IPS-15b (cell line): ENCODE data around the gene PCYOX1L.
"Not testable (repeated sequence)": the region's sequence is repeated elsewhere in the genome, so short reads cannot be mapped to it uniquely, and the experiment has no call there.

Experiments
- H3K27me3 ChIP-seq: one replicate; pipeline ENCODE4 v1.6.1; 2013; ENCODE audit warnings: low read length; ENCODE audit not compliant: control insufficient read depth, insufficient read depth
- H3K36me3 ChIP-seq: one replicate; pipeline ENCODE4 v1.6.1; 2013; ENCODE audit warnings: low read length; ENCODE audit not compliant: control insufficient read depth, insufficient read depth
- H3K4me1 ChIP-seq: one replicate; pipeline ENCODE4 v1.6.1; 2013; ENCODE audit warnings: mild to moderate bottlenecking, low read length; ENCODE audit not compliant: control insufficient read depth, insufficient read depth
- H3K4me3 ChIP-seq: one replicate; pipeline ENCODE4 v1.5.1; 2013; ENCODE audit warnings: low read depth, low read length
- H3K9ac ChIP-seq: one replicate; pipeline ENCODE4 v1.6.1; 2013; ENCODE audit warnings: low read depth, mild to moderate bottlenecking, low read length
- H3K9me3 ChIP-seq: one replicate; pipeline ENCODE4 v1.6.1; 2013; ENCODE audit warnings: mild to moderate bottlenecking, low read length; ENCODE audit not compliant: control insufficient read depth, insufficient read depth

Gene PCYOX1L

DNA sequence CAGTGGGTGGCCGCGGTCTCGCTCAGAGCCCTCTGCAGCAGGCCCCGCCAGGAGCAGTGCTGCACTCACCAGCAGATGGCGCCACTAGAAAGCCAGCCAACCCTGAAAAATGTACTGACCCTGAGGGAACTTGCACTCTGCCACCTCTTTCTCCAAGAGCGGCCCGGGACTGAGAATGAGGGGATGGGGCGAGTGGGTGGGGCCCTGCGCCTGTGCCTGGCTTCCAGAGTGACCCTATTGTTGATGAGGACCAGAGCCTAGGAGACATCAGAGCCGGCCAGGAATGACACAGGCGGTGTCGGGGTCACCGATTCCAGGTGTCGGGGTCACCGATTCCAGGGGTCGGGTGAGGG lies 24.1 kb downstream of the PCYOX1L start:
- Histone ChIP-seq H3K4me3 (no peak overlapping the region), H3K4me1 (peaks cover 5% of the 10 kb centered on the region), H3K27me3 (no peaks in the 10 kb centered on the region), H3K9me3 (no peaks in the 10 kb centered on the region), H3K9ac (no peak overlapping the region), H3K36me3 (no peaks in the 10 kb centered on the region)

DNA sequence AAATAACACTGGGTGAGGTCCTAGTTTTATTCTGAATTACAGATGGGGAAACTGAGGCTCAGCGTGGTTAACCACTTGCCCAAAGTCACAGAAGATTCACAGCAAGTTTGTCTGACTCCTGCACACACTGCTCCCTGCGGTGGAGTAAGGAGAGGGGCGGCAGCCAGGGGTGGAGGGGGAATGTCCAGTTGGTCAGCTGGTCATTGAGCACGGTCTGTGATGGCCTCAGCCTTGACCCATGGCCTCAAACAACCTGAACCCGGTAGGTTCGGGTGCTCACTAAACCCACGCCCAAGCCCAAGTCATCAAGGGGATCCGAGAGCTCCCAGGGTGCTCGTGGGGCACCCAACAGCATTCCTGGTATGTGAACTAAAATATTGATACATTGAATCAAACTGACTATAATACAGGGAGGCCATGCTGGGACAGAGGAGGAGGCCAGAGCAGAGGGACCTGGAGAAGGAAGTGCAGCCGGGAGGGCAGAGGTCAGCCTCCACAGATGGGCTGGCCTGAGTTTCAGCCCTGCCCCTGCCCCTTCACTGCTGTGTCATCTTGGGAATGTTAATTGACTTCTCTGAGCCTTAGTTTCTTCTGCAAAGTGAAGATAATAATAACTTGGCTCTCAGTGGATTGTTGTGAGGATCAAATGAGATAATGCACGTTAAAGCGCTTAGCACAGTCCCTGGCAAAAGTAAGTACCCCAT lies 24.8 kb downstream of the PCYOX1L start:
- Histone ChIP-seq H3K36me3 (no peaks in the 10 kb centered on the region), H3K9me3 (no peaks in the 10 kb centered on the region), H3K27me3 (no peaks in the 10 kb centered on the region), H3K9ac (no peak overlapping the region), H3K4me1 (peaks cover 5% of the 10 kb centered on the region), H3K4me3 (no peak overlapping the region)

GRCh38 chr5:149383399-149383798 lies 25.6 kb downstream of the PCYOX1L start:
- Histone ChIP-seq H3K9ac (no peak overlapping the region), H3K36me3 (no peaks in the 10 kb centered on the region), H3K4me1 (peaks cover 5% of the 10 kb centered on the region), H3K4me3 (no peak overlapping the region), H3K9me3 (no peaks in the 10 kb centered on the region), H3K27me3 (no peaks in the 10 kb centered on the region)

GRCh38 chr5:149386166-149386565 lies 28.3 kb downstream of the PCYOX1L start:
- H3K36me3 ChIP-seq = no peaks in the 10 kb centered on the region
- peaks cover 3% of the 10 kb centered on the region for H3K4me1 ChIP-seq
- H3K27me3 ChIP-seq = no peaks in the 10 kb centered on the region
- H3K9ac ChIP-seq = no peak overlapping the region
- no peak overlapping the region for H3K4me3 ChIP-seq
- no peaks in the 10 kb centered on the region for H3K9me3 ChIP-seq

GRCh38 chr5:149387081-149387631 lies 29.3 kb downstream of the PCYOX1L start:
- Histone ChIP-seq H3K4me3 (no peak overlapping the region), H3K27me3 (no peaks in the 10 kb centered on the region), H3K36me3 (no peaks in the 10 kb centered on the region), H3K4me1 (peaks cover 2% of the 10 kb centered on the region), H3K9me3 (no peaks in the 10 kb centered on the region), H3K9ac (no peak overlapping the region)

DNA sequence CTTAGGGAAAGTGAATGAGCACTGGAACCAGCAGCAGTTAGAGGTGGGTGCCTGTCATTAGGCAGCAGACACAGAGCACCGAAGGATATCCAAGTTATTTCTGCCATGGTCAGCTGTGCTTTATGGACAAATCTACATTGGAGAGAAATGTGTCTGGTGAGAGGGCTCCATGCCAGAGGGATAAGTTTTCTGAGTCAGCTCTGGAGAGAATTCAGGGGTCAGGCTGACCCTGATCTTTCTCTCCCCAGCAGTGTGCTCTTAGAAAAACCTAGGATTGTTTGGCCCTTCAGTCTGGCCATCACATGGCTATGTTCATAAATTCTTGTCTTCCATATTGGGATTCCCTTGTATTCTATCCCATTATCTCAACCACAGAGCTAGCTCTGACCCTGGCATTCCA lies 30.1 kb downstream of the PCYOX1L start:
- Histone ChIP-seq H3K9me3 (no peaks in the 10 kb centered on the region), H3K36me3 (no peaks in the 10 kb centered on the region), H3K4me3 (no peak overlapping the region), H3K27me3 (no peaks in the 10 kb centered on the region), H3K9ac (no peak overlapping the region), H3K4me1 (no peaks in the 10 kb centered on the region)

DNA sequence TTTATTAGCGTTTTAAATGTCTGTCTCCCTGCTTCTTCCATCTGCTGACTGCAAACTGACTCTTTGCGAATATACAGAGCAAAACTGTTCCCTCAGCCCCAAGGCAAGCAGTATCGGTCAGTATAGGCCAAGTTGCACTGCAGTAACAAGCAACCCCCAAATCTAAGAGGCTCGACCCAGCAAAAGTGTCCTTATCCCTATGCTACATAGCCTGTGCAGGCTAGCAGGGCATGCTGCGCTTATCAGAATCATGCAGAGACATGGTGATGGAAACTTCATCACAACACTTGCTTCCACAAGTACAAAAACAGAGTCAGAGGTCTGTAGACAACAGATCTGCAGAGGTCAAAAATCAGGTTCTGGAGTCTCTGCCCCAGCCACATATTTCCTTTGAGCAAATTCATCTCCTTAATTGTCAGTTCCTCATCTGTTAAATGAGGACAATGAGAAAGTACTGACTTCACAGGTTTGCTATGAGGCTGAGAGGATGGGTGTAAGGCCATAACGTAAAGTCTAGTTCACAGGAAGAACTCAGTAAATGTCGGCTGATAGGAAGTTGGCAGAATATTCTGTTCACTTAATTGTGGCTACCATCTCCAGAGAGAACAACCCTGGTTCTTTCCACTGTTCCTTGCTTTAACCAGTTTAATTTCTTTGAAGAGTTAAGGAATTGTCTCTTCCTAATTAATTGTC lies 30.8 kb downstream of the PCYOX1L start:
- no peaks in the 10 kb centered on the region for H3K9me3 ChIP-seq
- H3K9ac ChIP-seq = no peak overlapping the region
- no peaks in the 10 kb centered on the region for H3K36me3 ChIP-seq
- no peaks in the 10 kb centered on the region for H3K27me3 ChIP-seq
- H3K4me3 ChIP-seq = no peak overlapping the region
- H3K4me1 ChIP-seq = no peaks in the 10 kb centered on the region

DNA sequence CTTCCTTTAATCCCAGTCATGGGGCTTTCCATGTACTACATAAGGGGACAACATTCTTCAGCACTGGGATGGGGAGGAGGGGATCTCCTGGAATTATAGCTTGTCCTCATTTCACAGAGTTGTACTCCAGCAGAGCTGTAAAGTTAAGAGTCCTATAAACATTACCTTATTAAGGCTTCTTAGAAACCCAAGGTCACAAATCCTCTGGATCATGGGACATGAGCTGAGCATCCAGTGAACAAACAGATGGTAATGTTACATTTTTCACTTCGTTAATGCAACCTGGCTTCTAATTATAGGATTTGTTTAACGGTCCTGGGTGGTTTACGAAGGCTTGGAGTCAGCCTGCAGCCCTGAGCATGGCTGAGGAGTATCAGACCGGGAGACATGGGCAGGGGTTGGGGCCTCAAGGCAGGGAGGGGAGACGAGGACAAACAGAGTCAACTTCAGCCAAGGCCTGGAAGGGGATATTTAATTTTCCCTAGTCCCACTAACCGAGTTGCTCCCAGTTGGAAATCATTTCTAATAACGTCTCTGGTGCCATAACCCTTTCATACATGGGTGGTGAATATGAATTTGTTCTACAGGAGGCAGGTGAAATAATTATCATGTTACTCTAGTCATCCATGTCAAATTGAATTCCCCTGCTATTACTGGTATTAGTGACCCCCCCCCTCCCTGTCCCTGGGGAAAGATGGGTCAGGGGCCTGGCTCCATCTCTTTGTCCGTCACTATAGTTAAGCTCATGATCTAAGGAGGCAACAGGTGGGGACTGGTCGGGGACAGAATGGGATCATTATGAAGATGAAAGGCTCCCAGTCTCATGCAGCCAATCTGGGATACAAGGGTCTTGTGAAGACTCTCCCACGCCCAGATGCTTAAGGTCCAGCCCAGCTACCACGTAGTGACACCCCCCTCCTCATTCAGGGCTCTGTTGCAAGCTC lies 32.0 kb downstream of the PCYOX1L start:
- Histone ChIP-seq H3K27me3 (no peaks in the 10 kb centered on the region), H3K4me3 (no peak overlapping the region), H3K9me3 (no peaks in the 10 kb centered on the region), H3K36me3 (no peaks in the 10 kb centered on the region), H3K9ac (no peak overlapping the region), H3K4me1 (no peaks in the 10 kb centered on the region)

DNA sequence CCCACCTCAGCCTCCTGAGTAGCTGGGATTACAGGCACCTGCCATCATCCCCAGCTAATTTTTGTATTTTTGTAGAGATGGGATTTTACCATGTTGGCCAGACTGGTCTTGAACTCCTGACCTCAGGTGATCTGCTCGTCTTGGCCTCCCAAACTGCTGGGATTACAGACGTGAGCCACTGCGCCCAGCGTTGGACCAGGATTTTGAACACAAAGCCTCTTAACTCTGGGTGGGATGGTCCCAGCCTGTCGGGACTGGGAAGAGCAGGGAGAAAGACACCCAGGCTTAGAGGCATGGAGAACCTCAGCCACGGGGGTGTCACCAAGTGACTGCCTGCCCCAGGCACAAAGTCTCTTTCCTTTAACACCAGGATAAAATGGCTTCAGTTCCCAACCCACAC lies 33.2 kb downstream of the PCYOX1L start:
- H3K4me1 ChIP-seq, H3K4me3 ChIP-seq, H3K36me3 ChIP-seq, H3K9ac ChIP-seq, H3K9me3 ChIP-seq, H3K27me3 ChIP-seq: not testable (repeated sequence)

DNA sequence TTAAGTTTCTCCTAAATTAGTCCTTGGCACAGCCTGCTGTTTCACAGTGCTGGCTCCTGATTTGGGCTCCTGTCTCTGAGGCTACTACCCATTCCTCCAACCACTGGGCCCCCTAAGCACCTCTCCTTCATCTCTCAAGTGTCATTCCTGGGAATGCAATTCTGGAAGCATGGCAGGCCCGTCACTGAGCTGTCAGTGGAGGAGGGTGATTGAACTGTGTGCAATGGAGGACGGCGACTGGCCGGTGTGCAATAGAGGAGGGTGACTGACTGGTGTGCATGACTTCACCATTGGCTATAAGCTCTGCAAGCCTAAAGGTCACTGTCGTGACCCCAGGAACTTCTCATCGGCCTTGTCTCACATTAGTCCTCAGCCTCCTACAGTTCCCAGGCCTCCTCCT lies 33.7 kb downstream of the PCYOX1L start:
- H3K4me3 ChIP-seq = no peak overlapping the region
- H3K9ac ChIP-seq = no peak overlapping the region
- no peaks in the 10 kb centered on the region for H3K36me3 ChIP-seq
- H3K9me3 ChIP-seq = no peaks in the 10 kb centered on the region
- no peaks in the 10 kb centered on the region for H3K4me1 ChIP-seq
- no peaks in the 10 kb centered on the region for H3K27me3 ChIP-seq

DNA sequence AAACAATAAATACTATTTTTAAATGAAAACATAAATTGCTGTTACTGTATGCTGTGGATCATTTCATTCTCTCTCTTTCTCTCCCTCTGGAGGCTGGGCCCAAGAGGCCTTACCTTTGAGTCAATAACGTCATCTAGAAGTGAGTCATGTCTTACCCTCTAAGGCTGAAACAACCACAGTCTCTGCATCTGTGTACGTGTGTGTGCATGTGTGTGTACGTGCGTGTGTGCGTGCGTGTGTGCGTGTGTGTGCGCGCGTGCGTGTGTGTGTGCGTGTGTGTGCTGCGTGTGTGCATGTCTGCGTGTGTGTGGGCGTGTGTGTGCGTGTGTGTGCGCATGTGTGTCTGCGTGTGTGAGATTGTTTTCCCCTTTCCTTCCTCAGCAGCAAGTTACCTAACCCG lies 34.9 kb downstream of the PCYOX1L start:
- H3K9ac ChIP-seq = no peak overlapping the region
- no peaks in the 10 kb centered on the region for H3K4me1 ChIP-seq
- H3K36me3 ChIP-seq = no peaks in the 10 kb centered on the region
- H3K4me3 ChIP-seq = no peak overlapping the region
- no peaks in the 10 kb centered on the region for H3K9me3 ChIP-seq
- no peaks in the 10 kb centered on the region for H3K27me3 ChIP-seq
